Adrenal gland (tissue), 5 donors: ENCODE data around the gene SMG5.

ENCODE experiments used
- CTCF ChIP-seq, 6 experiments: fragments of 450-650 bp in 4 of 6; fragments of 200-600 bp in 2 of 6; sonication (generic) in 1 of 6; IDR thresholded peaks; 1 replicate in 5 of 6; 2 replicates in 1 of 6; pipeline versions ENCODE4 v1.5.1 to v1.8.0; 2016 to 2021; ENCODE audit warnings: antibody characterized with exemption in 6 of 6, mild to moderate bottlenecking in 2 of 6, moderate library complexity in 1 of 6
- POLR2A ChIP-seq, 2 donors: fragments of 450-650 bp; IDR thresholded peaks; one replicate each; pipeline ENCODE4 v1.6.1; 2017; ENCODE audit warnings: antibody characterized with exemption in 2 of 2, mild to moderate bottlenecking in 2 of 2, moderate library complexity in 1 of 2
- donor health status: DM: no; HTN: no; CAD: no.

- TF ChIP-seq CTCF (IDR thresholded peaks at IDR 0.05) (no peak), POLR2A (IDR thresholded peaks at IDR 0.05) (no peak)
Observed at GRCh38 chr1:156244126-156244525, 38.5 kb downstream of the SMG5 start.
